Mesenteric fat pad (tissue), 1 donor: ENCODE results near the gene PLIN4. TPM values are rescaled to one million over a fixed set of nuclear protein-coding genes. Genes with fewer than 3 reads are reported as not detected.
"Not testable (repeated sequence)": the region's sequence is repeated elsewhere in the genome, so short reads cannot be mapped to it uniquely, and the experiment has no call there.

Source experiments
- DNase-seq: peaks from one replicate; pipeline ENCODE4 v3.0.0-alpha.2; 2020; ENCODE audit warnings: low spot score
- total RNA-seq: library from RNA; stranded (reverse); fragmentation: NEBNext Ultra II Directional; extraction: Animal tissue kit (Norgen Biotek cat#: 25700); gene quantifications from one replicate; pipeline ENCODE4 v1.2.1, GENCODE V29; 2021
- donor health status: DM: yes; HTN: yes; CAD: no.

PLIN4 gene
- total RNA-seq, 1 donor from 2014 or later: 2,078 TPM

GRCh38 chr19:4527377-4527776, 9.1 kb upstream of the PLIN4 start:
- not testable (repeated sequence) for DNase-seq

GRCh38 chr19:4525563-4526002, 7.3 kb upstream of the PLIN4 start:
- DNase-seq: no peak

- no peak for DNase-seq
These were observed 6.7 kb upstream of the PLIN4 start for GRCh38 chr19:4524808-4525562.

GRCh38 chr19:4523306-4524110, 5.2 kb upstream of the PLIN4 start:
- DNase-seq: no peak

- DNase-seq: no peak
These were observed 4.2 kb upstream of the PLIN4 start for GRCh38 chr19:4522291-4523002.

GRCh38 chr19:4521888-4522242, 3.6 kb upstream of the PLIN4 start:
- DNase-seq: no peak

GRCh38 chr19:4521170-4521887, 3.0 kb upstream of the PLIN4 start:
- DNase-seq: no peak

GRCh38 chr19:4519521-4520277, 1.4 kb upstream of the PLIN4 start:
- no peak for DNase-seq

- DNase-seq: no peak
These were observed 848 bp upstream of the PLIN4 start for GRCh38 chr19:4519172-4519496.

- DNase-seq: no peak
These were observed 732 bp downstream of the PLIN4 start for GRCh38 chr19:4517451-4518057.

GRCh38 chr19:4516939-4517300, 1.4 kb downstream of the PLIN4 start:
- no peak for DNase-seq

GRCh38 chr19:4516199-4516938, 1.9 kb downstream of the PLIN4 start:
- DNase-seq: no peak

GRCh38 chr19:4515732-4516131, 2.6 kb downstream of the PLIN4 start:
- no peak for DNase-seq

- DNase-seq: no peak
These were observed 5.0 kb downstream of the PLIN4 start for GRCh38 chr19:4513248-4513647.

- no peak for DNase-seq
These were observed 6.2 kb downstream of the PLIN4 start for GRCh38 chr19:4512070-4512469.

GRCh38 chr19:4511300-4512054, 6.8 kb downstream of the PLIN4 start:
- DNase-seq: no peak

- DNase-seq: no peak
These were observed 7.6 kb downstream of the PLIN4 start for GRCh38 chr19:4510435-4511255.

- no peak for DNase-seq
These were observed 9.6 kb downstream of the PLIN4 start for GRCh38 chr19:4508698-4509097.
